Activated CD4-positive, alpha-beta T cell treated with anti-CD3 and anti-CD28 coated beads, Interleukin-2, Interleukin-4, amounts not matched to agents 100 ng/mL and 50 ng/mL, durations not matched to agents 16 hours and 8 hours (primary cell): ENCODE results near the gene NKD2.

Source experiments
- DNase-seq: peaks from one replicate; pipeline ENCODE4 v3.0.0-alpha.2; 2020; ENCODE audit warnings: low spot score

Gene NKD2

DNA sequence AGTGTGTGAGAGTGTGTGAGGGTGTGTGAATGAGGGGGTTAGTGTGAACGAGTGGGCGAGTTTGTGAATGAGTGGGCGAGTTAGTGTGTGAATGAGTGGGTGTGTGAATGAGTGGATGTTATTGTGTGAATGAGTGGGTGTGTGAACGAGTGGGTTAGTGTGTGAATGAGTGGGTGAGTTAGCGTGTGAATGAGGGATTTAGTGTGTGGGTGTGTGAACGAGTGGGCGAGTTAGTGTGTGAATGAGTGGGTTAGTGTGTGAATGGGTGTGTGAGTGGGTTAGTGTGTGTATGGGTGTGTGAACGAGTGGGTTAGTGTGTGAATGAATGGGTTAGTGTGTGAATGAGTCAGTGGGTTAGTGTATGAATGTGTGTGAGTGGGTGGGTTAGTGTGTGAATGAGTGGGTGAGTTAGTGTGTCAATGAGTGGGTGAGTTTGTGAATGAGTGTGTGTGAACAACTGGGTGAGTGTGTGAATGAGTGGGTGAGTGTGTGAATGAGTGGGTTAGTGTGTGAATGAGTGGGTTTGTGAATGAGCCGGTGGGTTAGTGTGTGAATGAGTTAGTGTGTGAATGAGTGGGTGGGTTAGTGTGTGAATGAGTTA is 37.5 kb downstream of the NKD2 start:
- no peak for DNase-seq

DNA sequence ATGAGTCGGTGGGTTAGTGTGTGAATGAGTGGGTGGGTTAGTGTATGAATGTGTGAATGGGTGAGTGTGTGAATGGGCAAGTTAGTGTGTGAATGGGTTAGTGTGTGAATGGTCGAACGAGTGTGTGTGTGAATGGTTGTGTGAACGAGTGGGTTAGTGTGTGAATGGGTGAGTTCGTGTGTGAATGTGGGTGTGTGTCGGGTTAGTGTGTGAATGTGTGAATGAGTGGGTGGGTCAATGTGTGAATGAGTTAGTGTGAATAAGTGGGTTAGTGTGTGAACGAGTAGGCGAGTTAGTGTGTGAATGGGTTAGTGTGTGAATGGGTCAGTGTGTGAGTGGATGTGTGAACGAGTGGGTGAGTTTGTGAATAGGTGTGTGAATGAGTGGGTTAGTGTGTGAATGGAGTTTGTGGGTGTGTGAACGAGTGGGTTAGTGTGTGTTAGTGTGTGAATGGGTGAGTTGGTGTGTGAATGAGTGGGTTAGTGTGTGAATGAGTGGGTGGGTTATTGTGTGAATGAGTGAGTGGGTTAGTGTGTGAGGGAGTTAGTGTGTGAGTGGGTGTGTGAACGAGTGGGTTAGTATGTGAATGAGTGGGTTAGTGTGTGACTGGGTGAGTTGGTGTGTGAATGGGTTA is 38.8 kb downstream of the NKD2 start:
- DNase-seq = no peak

DNA sequence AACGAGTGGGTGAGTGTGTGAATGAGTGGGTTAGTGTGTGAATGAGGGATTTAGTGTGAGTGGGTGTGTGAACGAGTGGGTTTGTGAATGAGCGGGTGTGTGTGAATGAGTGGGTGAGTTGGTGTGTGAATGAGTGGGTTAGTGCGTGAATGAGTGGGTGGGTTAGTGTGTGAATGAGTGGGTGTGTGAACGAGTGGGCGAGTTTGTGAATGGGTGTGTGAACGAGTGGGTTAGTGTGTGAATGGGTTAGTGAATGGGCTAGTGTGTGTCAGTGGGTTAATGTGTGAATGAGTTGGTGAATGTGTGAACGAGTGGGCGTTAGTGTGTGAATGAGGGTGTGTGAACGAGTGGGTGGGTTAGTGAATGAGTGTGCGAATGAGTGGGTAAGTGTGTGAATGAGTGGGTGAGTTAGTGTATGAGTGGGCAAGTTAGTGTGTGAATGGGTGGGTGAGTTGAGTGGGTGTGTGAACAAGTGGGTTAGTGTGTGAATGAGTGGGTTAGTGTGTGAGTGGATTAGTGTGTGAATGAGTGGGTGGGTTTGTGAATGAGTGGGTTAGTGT is 39.6 kb downstream of the NKD2 start:
- no peak for DNase-seq

DNA sequence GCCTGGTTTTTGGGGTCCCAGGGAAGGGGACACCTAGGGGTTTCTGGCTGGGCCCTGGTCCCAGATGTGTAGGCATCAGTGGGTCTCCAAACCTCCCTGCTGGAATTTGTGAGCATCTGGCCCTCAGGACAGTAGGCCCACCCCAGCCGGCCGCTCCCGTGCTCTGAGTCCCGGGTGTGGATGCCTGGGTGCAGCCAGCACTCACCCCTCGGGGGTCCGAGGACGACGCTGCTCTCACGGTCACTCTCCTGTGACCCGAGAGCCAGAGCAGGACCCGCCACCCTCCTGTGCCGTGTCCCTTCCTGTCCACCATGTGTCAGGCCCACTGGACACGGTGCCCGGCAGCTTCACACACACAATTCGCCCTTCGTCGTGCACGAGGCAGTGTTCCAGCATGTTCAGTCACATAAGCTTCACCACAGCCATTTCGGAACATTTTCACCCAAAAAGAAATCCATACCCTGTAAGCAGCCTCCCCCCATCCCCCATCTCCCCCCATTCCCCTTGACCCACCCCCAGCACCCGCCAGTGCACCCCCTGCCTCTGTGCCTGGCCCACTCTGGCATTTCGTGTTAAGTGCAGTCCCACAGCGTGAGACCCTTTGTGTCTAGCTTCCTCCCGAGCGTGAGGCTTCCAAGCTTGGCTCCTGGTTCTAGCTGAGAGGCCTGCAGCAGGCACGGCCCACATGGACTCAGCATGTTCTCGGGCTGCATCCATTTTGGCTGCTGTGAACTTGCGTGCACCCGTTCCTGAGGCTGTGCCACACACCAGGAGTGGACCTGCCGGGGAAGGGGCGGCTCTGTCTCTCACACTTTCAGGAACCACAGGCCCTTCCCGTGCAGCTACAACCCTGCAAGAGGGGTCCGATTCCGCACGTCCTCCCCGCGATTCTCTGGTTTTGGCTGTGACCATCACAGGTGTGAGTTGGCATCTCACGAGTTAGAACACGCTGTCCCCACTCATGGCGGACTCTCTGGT is 40.5 kb downstream of the NKD2 start:
- DNase-seq = no peak

DNA sequence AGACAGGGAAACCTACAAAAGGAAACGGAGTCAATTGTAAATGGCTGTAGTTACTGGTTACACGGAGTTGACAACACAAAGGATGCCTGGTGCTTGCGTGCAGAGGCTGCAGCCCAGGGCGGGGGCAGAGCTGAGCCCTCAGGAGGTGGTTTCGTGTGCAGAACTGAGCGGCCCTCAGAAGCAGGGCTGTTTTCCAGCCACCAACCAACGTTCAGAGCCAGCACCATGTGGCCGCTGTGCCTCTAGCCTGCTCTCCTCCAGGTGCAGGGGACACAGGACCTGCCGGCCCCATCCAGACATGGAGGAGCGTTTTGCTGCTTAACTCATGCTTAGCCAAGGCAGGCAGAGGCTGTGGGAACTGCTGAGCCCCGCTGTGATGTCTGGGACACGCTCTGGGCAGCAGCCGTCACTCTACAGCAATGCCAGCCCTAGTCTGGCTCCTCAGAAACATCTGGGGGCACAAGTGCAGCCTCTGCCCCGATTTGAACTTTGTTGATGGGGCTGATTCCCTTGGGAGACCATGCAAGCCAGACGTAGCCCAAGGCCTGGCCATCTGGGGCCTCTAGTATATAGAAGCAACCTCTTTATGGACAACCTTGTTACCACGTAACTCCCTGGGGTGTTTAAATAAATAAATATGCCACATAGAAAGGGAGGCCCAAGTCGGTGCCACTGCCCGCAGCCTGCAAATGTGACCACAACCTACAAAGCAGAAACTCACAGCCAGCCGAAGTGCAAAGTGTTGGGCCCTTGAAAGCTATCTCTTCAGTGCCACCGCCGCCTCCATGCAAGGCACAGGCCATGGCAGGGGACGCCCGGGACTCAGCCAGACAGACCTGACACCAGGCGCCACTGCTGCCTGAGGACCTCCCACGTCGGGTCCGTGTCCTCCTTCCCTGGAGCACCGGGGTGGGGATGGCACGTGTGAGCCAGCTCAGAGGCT is 42.1 kb downstream of the NKD2 start:
- no peak for DNase-seq

DNA sequence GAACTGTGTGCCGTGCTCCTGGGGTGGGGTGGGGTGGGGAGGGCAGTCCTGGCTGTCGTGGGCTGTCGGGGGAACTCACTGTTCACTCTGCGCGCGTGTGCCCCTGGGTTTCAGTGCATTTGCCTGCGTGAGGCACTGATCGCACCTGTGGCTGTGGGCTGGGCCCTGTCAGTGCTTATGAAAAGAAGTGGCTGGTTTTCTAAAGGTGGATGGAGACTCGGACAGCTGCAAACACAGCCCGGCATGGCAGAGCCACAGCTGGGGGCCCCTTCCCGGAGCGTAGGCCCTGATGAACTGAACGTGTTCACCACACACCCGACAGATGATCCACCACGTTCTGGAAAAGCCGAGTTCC is 42.7 kb downstream of the NKD2 start:
- DNase-seq = no peak

DNA sequence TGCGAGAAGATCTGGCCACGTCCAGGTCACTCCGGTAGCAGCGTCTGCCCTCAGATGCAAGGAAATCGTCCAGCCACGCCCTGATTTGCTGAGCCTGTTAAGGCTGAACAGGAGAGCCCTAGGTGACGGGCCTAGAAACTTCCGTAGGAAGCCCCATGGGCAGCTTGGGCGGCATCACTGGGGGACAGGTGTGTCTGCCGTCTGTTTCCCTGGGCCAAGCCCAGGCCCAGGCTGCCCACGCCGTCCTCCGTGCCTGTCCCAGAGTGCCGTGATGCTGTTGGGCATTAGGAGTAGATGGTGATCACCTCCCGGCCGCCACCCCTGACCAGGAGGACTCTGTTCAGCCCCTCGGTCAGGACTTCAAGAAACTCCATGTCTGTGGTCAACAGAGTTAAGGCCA is 43.5 kb downstream of the NKD2 start:
- no peak for DNase-seq

DNA sequence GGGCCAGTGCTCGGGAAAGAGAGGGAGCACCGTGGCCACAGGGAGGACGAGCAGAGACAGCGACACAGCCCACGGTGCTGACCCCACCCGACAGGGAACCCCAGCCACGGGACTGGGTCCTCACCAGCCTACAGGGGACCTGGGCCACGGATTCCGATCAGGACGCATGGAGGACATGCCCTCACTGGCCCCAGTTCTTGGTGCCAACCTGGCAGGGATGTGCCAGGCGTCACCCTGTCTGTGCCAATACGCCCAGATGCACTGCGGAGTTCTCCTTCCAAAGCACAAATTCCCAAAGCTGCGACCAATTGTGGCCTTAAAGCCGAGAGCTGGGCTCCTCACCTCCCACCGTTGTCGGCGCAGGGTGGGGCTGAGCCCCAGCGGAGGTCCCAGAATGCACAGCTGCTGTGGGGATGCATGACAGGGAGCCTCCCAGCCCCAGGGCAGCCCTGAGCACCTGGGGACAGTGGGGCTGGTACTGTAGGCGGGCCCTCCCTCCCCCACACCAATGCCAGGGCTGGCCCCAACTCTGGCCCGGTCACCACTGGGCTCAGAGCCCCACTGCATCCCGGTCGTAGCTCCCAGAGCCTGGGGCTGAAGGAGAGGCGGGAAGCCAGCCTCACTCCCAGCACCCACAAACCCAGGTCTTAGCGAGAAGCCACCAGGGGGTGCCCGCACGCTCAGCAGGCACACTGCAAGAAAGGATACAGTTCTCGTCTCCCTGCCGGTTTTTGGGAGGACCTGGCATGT is 44.2 kb downstream of the NKD2 start:
- DNase-seq = no peak

DNA sequence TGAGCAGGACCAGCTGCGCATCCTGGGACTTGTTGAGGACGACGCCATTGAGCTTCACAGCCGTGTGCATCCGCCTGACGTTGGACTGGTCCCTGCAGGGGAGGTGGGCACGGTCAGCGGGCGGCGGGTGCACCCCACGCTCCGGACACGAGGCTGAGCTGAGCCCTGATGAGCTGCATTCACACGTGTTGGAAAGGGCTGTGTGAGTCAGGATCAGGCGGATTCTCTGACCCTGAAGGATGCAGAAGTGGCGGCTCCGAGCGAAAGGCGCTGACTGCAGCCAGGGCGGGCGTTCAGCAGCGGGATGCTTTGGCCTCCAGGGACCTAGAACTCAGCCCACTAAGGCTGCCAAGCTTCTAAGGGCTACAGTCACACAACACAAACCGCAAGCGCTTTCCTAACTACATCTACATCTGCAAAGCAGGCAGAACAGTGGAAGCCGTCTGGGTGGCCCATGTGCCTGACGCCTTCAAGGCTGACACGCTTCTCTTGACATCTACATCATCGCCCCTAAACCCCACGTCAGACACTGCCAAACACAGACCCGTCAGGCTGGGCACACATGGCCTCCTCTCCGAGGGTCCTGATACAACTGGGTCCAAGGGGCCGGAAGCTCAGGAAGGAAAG is 44.9 kb downstream of the NKD2 start:
- DNase-seq = no peak

DNA sequence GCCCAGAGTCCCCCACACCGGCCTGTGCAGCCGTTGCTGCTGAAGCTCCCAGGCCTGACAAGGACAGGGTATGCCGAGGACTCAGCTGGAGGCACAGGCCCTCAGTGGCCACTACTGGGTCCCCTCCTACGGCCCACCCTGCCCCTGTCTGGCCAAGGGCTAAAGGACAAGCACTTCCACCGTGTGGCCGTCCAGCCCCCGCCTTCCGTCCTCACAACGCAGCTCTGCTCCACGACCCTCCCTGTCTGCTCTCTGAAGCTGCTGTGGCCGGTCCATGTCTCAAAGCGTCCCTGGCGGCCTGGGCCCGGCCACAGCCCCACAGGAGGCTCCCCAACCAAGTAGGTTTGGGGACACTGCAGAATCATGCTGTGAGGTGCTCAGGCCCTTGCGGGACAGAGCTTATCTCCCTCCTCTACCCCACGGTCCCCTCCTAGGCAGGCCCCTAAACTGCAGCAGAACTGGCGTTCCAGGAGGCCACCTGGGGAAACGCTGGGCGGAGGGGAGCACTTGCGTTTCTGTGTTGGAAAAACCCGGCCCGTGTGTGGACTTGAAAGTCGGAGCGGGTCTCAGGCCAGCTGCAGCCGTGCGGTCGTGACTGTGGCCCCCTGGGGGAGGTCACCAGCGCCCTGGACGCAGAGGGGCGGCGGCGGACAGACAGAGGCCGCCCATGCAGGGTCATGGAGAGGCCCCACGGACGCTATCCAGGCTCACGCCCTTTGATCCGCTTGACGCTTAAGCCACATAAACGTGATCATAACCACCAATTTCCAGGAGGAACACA is 45.6 kb downstream of the NKD2 start:
- DNase-seq = no peak

DNA sequence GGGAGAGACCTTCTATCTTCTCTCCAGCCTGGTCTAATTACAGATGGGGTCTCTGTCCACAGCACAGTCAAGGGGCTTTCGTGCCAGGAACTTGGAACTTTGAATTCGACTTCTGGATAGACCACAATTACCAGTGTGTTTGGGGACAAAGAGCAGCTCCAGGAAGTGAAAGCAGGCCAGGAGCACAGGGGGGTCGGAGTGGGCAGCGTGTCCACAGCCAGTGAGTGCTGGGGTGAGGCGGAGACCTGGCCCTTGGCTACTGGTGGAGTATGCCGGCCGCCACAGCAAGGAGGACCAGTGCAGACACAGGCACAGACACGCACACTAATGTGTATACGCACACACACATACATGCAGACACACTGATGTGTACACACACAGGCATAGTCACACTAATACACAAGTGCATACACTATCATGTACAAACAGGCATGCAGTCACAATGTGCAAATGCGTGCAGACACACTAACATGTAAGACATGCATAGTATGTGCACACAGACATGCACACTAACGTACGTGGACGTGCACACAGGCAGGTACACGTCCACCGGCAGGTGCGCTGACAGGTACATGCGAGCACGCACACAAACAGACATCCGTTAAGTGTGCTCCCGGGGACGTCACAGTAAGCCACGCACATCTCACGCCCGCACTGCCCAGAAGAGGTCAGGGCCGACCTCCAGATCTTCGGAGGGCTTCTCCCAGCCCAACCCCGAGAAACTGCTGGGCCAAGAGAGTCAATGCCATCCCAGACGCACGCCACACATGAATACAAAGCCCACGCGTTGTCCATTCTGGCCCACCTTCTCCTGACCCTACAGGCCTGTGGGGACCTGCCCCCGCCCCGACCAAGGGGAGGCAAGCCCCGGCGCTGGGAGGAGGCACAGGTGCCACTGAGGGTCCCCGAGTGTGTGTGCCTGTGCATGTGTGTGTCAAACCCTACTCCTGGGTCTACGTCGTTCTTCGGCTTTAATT is 46.5 kb downstream of the NKD2 start:
- no peak for DNase-seq

DNA sequence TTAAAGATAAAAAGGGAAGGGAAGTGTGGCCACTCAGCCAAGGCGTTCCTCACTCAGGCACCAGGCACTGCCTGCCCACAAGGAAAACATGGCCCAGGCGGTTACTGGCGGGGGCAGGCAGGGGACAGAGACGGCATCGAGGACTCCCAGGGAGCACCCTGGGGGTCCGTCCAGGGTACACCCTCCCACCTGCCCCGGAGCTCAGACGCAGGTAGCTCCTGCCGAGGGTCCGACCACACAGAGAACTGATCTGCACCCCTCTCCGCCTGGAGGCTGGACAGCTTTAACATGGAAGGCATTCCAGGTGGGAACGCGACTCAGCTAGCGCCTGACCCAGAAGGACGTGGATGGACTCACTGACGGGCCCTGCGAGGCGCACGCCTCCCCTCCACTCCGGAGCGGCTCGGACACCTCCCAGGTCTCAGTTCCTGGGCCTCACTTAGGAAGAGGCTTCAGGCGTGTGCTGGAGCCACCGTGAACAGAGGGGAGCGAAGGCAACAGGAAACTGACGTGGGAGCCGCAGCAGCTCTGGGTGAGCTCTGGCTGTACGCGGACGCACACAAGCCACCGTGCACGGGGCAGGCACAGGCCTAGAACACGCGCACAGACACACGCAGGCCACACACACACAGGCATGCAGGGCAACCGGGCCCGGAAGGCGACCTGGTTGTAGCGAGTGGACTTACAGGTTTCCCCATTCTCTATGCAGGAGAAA is 47.5 kb downstream of the NKD2 start:
- no peak for DNase-seq

DNA sequence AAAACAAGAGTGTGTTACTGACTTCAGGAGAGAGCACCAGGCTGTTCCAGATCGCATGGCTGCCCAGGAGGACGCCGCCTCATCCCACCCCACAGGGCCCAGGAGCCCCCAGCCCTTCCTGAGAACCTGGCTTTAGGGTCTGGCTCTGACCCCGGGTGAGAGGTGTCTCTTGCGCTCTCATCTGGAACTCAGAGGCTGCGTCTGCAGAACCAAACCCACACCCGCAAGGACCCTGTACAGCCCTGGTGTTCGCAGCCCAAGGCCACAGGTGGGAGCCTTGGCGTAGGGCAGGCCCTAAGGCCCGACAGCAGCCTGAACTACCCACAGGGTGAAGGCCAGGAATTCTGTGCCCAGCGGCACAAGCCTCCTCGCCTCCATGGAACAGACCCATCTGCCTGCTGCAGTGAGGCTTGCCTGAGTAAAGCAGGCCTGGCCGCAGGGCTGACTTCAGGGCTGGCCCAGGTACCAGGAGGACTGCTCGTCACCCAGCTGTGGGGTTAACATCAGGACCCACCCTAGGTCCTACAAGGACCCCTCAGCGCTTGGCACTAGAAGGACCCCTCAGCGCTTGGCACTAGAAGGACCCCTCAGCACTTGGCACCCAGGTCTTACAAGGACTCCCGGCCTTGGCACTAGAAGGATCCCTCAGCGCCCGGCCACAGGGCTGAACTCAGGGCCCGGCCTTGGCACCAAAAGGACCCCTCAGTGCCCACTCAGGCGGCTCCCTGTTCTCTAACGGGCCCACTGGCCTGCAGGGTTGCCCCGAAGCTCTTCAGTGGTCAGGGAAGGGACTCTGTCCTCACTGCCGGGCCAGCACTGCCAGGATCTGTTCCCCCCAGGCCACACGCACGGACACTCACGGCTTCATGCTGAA is 48.2 kb downstream of the NKD2 start:
- no peak for DNase-seq

DNA sequence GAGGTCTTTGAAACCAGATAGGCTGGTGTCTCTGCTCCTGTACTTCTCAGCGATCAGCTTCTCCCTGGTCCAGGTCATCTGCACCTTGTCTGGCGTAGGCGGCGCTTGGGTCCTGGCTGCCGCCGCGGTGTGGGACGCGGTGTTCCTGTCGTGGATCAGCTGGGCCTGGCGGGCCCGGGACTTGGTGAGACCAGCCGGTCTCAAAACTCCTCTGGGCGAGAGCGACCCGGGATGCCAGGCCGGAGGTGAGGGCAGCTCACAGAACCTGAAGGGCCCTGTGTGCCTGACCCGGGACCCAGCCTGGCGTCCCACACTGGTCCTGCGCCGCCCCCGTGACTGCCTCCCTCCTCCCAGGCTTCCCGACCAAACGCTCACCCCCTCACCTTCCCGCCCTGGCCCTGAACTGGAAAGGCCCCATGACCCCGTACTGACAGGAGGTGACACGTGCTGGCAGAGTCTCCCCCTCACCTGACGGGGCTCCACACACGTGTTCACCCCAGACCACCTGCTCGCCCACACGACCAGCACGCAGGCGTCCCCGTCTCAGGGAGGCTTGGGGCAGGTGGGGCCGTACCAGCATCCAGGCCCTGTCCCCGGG is 49.0 kb downstream of the NKD2 start:
- no peak for DNase-seq

DNA sequence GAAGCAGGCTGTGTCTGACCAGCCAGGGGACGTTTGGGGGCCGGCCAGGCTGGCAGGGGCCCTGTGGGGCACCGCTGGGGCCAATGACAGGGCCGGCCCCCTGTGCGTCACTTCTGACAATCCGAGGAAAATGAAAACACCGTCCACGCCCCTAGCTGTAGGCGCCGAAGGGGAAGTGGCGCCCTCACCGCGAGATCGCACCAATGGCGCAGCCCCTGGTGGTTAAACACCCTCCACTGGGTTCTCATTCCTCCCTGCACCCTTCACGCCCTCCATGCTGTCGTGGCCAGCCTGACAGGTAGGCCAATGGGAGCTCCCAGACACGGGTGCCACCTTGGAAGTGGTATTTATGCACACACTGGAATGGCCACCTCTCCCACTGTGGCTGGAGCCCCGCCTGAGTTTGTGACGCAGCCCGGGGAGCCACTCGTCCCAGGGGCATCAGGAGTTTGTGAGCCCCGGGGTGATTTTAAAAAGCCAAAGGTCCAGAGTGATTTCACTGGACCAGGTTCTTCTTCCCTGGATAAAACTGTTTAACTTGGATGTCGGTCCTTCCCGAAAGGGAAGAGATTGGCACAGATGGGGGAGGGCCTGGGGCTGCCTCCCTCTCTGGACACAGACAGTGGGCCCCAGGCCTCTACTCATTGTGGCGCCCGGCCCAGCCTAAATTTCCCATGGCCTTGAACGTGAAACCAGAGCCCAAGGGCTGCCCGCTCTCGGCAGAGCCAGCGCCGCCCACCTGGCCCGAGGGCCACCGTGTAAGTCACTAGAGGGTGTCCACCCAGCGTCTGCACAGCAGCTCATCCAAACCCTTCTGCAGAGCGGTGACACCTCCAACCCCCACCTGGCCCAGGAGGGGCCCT is 49.7 kb downstream of the NKD2 start:
- no peak for DNase-seq
